SK-N-SH (cell line): Measurements from ENCODE around the gene ZDHHC11. TPM values are rescaled to one million over a fixed set of nuclear protein-coding genes. Genes with fewer than 3 reads are reported as not detected.

Experiments
- CTCF ChIA-PET: fragments of 300-600, 350-600 bp; formaldehyde crosslinking; extraction: SDS; loops from one replicate; lab custom pipeline; 2021; lab: Yijun Ruan, JAX
- POLR2A ChIA-PET: fragments of 350-600 bp; sonication (Branson Sonifier 250); formaldehyde crosslinking; extraction: SDS; loops from one replicate; lab custom pipeline; 2020; ENCODE audit warnings: antibody characterized with exemption, inconsistent platforms; lab: Yijun Ruan, JAX
- DNase-seq: peaks from one replicate; pipeline ENCODE4 v3.0.0; 2012
- H2AFZ ChIP-seq: fragments of 200-600 bp; sonication (generic); 2 replicates; pipeline ENCODE4 v1.8.1; 2016; ENCODE audit warnings: antibody characterized with exemption, mild to moderate bottlenecking, low read depth
- H3F3A ChIP-seq: fragments of 200-600 bp; sonication (generic); replicated peaks from 2 replicates; pipeline ENCODE3; 2016; ENCODE audit warnings: antibody characterized with exemption, mild to moderate bottlenecking; ENCODE audit not compliant: insufficient read depth
- H3K27ac ChIP-seq, 2 experiments: fragments of 200-500 bp in 1 of 2; fragments of 200-600 bp in 1 of 2; sonication (Bioruptor generic) in 1 of 2; sonication (generic), shearing (Covaris generic) in 1 of 2; 2 replicates each; pipeline versions ENCODE4 v1.5.1 to v1.6.1; 2014 to 2016; ENCODE audit warnings: low read depth in 2 of 2, inconsistent platforms in 1 of 2, low read length in 1 of 2, mild to moderate bottlenecking in 1 of 2, mixed read lengths in 1 of 2
- H3K27me3 ChIP-seq: fragments of 200-600 bp; sonication (generic), shearing (Covaris generic); 2 replicates; pipeline ENCODE4 v1.6.1; 2016; ENCODE audit warnings: mixed run types; ENCODE audit not compliant: insufficient read depth
- H3K36me3 ChIP-seq, 2 experiments: fragments of 200-500 bp in 1 of 2; fragments of 200-600 bp in 1 of 2; sonication (Bioruptor generic) in 1 of 2; sonication (generic) in 1 of 2; replicated peaks in 1 of 2; 2 replicates each; pipeline versions ENCODE3 to v1.5.1; 2014 to 2016; ENCODE audit warnings: low read length in 1 of 2, mild to moderate bottlenecking in 1 of 2; ENCODE audit not compliant: insufficient read depth in 2 of 2, control insufficient read depth in 1 of 2
- H3K4me1 ChIP-seq, 2 experiments: fragments of 200-500 bp in 1 of 2; fragments of 200-600 bp in 1 of 2; sonication (Bioruptor generic) in 1 of 2; sonication (generic), shearing (Covaris generic) in 1 of 2; 2 replicates each; pipeline versions ENCODE4 v1.5.1 to v1.6.1; 2014 to 2016; ENCODE audit warnings: low read depth in 1 of 2, low read length in 1 of 2, mixed run types in 1 of 2; ENCODE audit not compliant: insufficient read depth in 2 of 2, control insufficient read depth in 1 of 2
- H3K4me2 ChIP-seq: fragments of 200-600 bp; sonication (generic), shearing (Covaris generic); 2 replicates; pipeline ENCODE4 v1.6.1; 2017; ENCODE audit warnings: mixed run types
- H3K4me3 ChIP-seq, 2 experiments: fragments of 200-500 bp in 1 of 2; fragments of 200-600 bp in 1 of 2; sonication (Bioruptor generic) in 1 of 2; sonication (generic), shearing (Covaris generic) in 1 of 2; 2 replicates each; pipeline versions ENCODE4 v1.5.1 to v1.8.1; 2014 to 2016; ENCODE audit warnings: low read depth in 2 of 2, inconsistent platforms in 1 of 2, low read length in 1 of 2, mild to moderate bottlenecking in 1 of 2, mixed read lengths in 1 of 2, moderate library complexity in 1 of 2
- H3K79me2 ChIP-seq: fragments of 200-600 bp; sonication (generic); 2 replicates; pipeline ENCODE4 v1.8.1; 2017; ENCODE audit warnings: mild to moderate bottlenecking; ENCODE audit not compliant: insufficient read depth
- H3K9ac ChIP-seq: fragments of 200-600 bp; sonication (generic); 2 replicates; pipeline ENCODE4 v1.6.1; 2017; ENCODE audit warnings: mixed run types
- H3K9me2 ChIP-seq: fragments of 200-600 bp; sonication (generic); 2 replicates; pipeline ENCODE4 v1.6.1; 2017; ENCODE audit warnings: mixed run types
- H3K9me3 ChIP-seq: fragments of 200-600 bp; sonication (generic); 2 replicates; pipeline ENCODE4 v1.6.1; 2017; ENCODE audit warnings: mixed run types, mild to moderate bottlenecking, moderate library complexity
- H4K20me1 ChIP-seq: fragments of 200-600 bp; sonication (generic); 2 replicates; pipeline ENCODE4 v1.6.1; 2017; ENCODE audit warnings: mild to moderate bottlenecking, mixed run types; ENCODE audit not compliant: insufficient read depth
- JUND ChIP-seq: IDR thresholded peaks from 2 replicates; pipeline ENCODE4 v1.4.0; 2012
- MAX ChIP-seq: IDR thresholded peaks from 2 replicates; pipeline ENCODE4 v1.4.0; 2012; ENCODE audit warnings: low read depth
- MEF2A ChIP-seq: IDR thresholded peaks from 2 replicates; pipeline ENCODE4 v1.4.0; 2012; ENCODE audit warnings: low read depth, borderline replicate concordance
- RCOR1 ChIP-seq: fragments of 150-350 bp; IDR thresholded peaks from 2 replicates; pipeline ENCODE4 v1.6.1; 2017; ENCODE audit warnings: antibody characterized with exemption, low read length
- TEAD4 ChIP-seq: IDR thresholded peaks from 2 replicates; pipeline ENCODE4 v1.4.0; 2012; ENCODE audit warnings: mild to moderate bottlenecking, borderline replicate concordance; ENCODE audit not compliant: insufficient read depth
- USF2 ChIP-seq: fragments of 150-350 bp; IDR thresholded peaks from 2 replicates; pipeline ENCODE4 v1.6.1; 2017; ENCODE audit warnings: antibody characterized with exemption, low read length, low read depth, borderline replicate concordance
- YY1 ChIP-seq: IDR thresholded peaks from 2 replicates; pipeline ENCODE4 v1.4.0; 2012; ENCODE audit warnings: low read depth, mild to moderate bottlenecking
- ZBTB33 ChIP-seq: IDR thresholded peaks from 2 replicates; pipeline ENCODE4 v1.4.0; 2012; ENCODE audit warnings: low read depth, borderline replicate concordance
- WGBS: methylation state at CpG from one replicate; pipeline ENCODE4 v1.1.6; 2017; ENCODE audit warnings: low lambda C conversion rate; 5-methylcytosine and 5-hydroxymethylcytosine counted together
- polyA plus RNA-seq, 3 experiments: library from polyadenylated mRNA; depleted of rRNA; stranded (reverse); fragments of >200 nt; gene quantifications; 2 replicates each; pipeline ENCODE4 v1.2.3, GENCODE V29; 2012

Gene ZDHHC11
- polyA plus RNA-seq, 1 of the 3 experiments (the other 2 are of a cell fraction): 0.76 TPM

GRCh38 chr5:887947-888637 lies 37.3 kb upstream of the ZDHHC11 start:
- H3K27me3 ChIP-seq: no peaks in the 10 kb centered on the region
- H2AFZ ChIP-seq: no peak overlapping the region
- H3F3A ChIP-seq: peaks cover 5% of the 10 kb centered on the region
- H3K36me3 ChIP-seq: peaks cover 66 to 72% of the 10 kb centered on the region in 2 experiments
- H3K79me2 ChIP-seq: peaks cover 89% of the 10 kb centered on the region
- no peaks in the 10 kb centered on the region for H3K9me3 ChIP-seq
- TF ChIP-seq MAX: no peak
- TF ChIP-seq YY1: no peak
- TF ChIP-seq ZBTB33: no peak
- no peak for TF ChIP-seq MEF2A
- no peak for TF ChIP-seq TEAD4
- TF ChIP-seq USF2: no peak
- TF ChIP-seq, all 33 proteins: peak for 0
- 92% methylated on average over 12 of the region's 14 CpGs for WGBS
- no peak overlapping the region for H3K9ac ChIP-seq
- no peak overlapping the region for H3K4me3 ChIP-seq
- POLR2A ChIA-PET: no interaction called here
- no peak for DNase-seq
- H3K4me1 ChIP-seq: peaks cover 5 to 14% of the 10 kb centered on the region in 2 experiments; a peak in 2 of 4 replicates
- H4K20me1 ChIP-seq: peaks cover 21% of the 10 kb centered on the region
- no peak overlapping the region for H3K4me2 ChIP-seq
- no peaks in the 10 kb centered on the region for H3K9me2 ChIP-seq
- CTCF ChIA-PET: interaction anchor here (1.1 to 1.6 kb wide), 2 partner anchors 14 to 219 kb away, joined by 3 to 5 read pairs; no protein-coding TSS in a partner anchor
- no peak overlapping the region for H3K27ac ChIP-seq

- Histone ChIP-seq H3K36me3 (peaks cover 72 to 74% of the 10 kb centered on the region in 2 experiments), H3K4me2 (no peak overlapping the region), H3K9me3 (no peaks in the 10 kb centered on the region), H3K9me2 (no peaks in the 10 kb centered on the region), H4K20me1 (peaks cover 33% of the 10 kb centered on the region), H3K9ac (no peak overlapping the region), H3K79me2 (peaks cover 90% of the 10 kb centered on the region), H2AFZ (no peak overlapping the region), H3F3A (peaks cover 5% of the 10 kb centered on the region), H3K4me3 (no peak overlapping the region), H3K27ac (no peak overlapping the region), H3K4me1 (peaks cover 5 to 13% of the 10 kb centered on the region in 2 experiments; a peak in 2 of 4 replicates), H3K27me3 (no peaks in the 10 kb centered on the region)
- POLR2A ChIA-PET: no interaction called here
- DNase-seq: no peak
- TF ChIP-seq JUND (no peak), RCOR1 (no peak)
- 96% methylated on average over 15 of the region's 26 CpGs for WGBS
- CTCF ChIA-PET: interaction anchor here (1.1 to 1.6 kb wide), 3 partner anchors 16 to 217 kb away, joined by 3 to 4 read pairs (median 3); no protein-coding TSS in a partner anchor
Observed at GRCh38 chr5:886716-887325, 36.0 kb upstream of the ZDHHC11 start.
